Transverse colon (tissue), 4 donors: ENCODE results near the gene FMNL2. TPM values are rescaled to one million over a fixed set of nuclear protein-coding genes. Genes with fewer than 3 reads are reported as not detected.

ENCODE experiments used
- DNase-seq: peaks from one replicate; pipeline ENCODE4 v3.0.0-alpha.2; 2019
- H3K27ac ChIP-seq, 4 donors: fragments of 200-600 bp; sonication (generic); 2 replicates each; pipeline ENCODE4 v1.5.1; 2016 to 2018; ENCODE audit warnings: inconsistent platforms in 4 of 4
- H3K27me3 ChIP-seq: fragments of 200-600 bp; sonication (generic); 2 replicates; pipeline ENCODE4 v1.5.1; 2017; ENCODE audit warnings: inconsistent platforms
- H3K36me3 ChIP-seq, 4 donors: fragments of 200-600 bp; sonication (generic); 2 replicates each; pipeline ENCODE4 v1.5.1; 2017 to 2019; ENCODE audit warnings: inconsistent platforms in 4 of 4
- H3K4me1 ChIP-seq, 4 donors: fragments of 200-600 bp; sonication (generic); 2 replicates each; pipeline ENCODE4 v1.5.1; 2017 to 2020; ENCODE audit warnings: inconsistent platforms in 4 of 4
- H3K4me3 ChIP-seq, 4 donors: fragments of 200-600 bp; sonication (generic); 1 replicate in 1 of 4; 2 replicates in 3 of 4; pipeline versions ENCODE4 v1.5.1 to v1.6.1; 2017 to 2019; ENCODE audit warnings: inconsistent platforms in 4 of 4
- H3K9me3 ChIP-seq, 2 donors: fragments of 200-600 bp; sonication (generic); 2 replicates each; pipeline ENCODE4 v1.5.1; 2017 to 2019; ENCODE audit warnings: inconsistent platforms in 2 of 2
- EP300 ChIP-seq: sonication (generic); formaldehyde crosslinking; IDR thresholded peaks from one replicate; pipeline ENCODE4 v1.6.1; 2017; ENCODE audit warnings: antibody characterized with exemption, low read depth
- POLR2A ChIP-seq: fragments of 450-650 bp; IDR thresholded peaks from one replicate; pipeline ENCODE4 v1.6.1; 2016; ENCODE audit warnings: antibody characterized with exemption, mild to moderate bottlenecking, moderate library complexity
- POLR2AphosphoS5 ChIP-seq, 3 donors: sonication (generic); formaldehyde crosslinking; IDR thresholded peaks; one replicate each; pipeline ENCODE4 v1.6.1; 2016; ENCODE audit warnings: antibody characterized with exemption in 3 of 3
- WGBS, 2 donors: methylation state at CpG; one replicate each; pipeline ENCODE4 v1.1.5; 2018; ENCODE audit warnings: low coverage in 1 of 2; 5-methylcytosine and 5-hydroxymethylcytosine counted together
- in situ Hi-C, 4 donors: fragments of 200-750 bp; cut with MboI; loops; one replicate each; pipeline versions ENCODE4 v1.15.0 to v1.15.1; 2017; ENCODE audit warnings: low sequenced_read_pairs in 3 of 4, low pct_ligation_motif_present in 1 of 4, low pct_unique_long_range_greater_than_20kb in 1 of 4
- intact Hi-C: fragments of 100-400 bp; cut with DNase I; formaldehyde crosslinking; loops from one replicate; pipeline ENCODE4 v1.15.1; 2023; ENCODE audit warnings: low total_unique reads
- total RNA-seq, 4 donors: library from RNA; depleted of rRNA; stranded (reverse); fragments of >200 nt; gene quantifications; one replicate each; pipeline ENCODE4 v1.1.0, GENCODE V29; 2016
- TF ChIP-seq, protein P1 (sequence below), 5 experiments: fragments of 200-600 bp in 3 of 5; fragments of 450-650 bp in 2 of 5; sonication (generic) in 3 of 5; IDR thresholded peaks; 1 replicate in 2 of 5; 2 replicates in 3 of 5; pipeline ENCODE4 v1.5.1; 2016 to 2017; ENCODE audit warnings: antibody characterized with exemption in 5 of 5, inconsistent platforms in 3 of 5, mild to moderate bottlenecking in 2 of 5, moderate library complexity in 1 of 5

FMNL2 gene
- total RNA-seq, 4 donors from 2014 or later: 9.2 to 31.4 (median 23.9) TPM

GRCh38 chr2:152454371-152454770 is 119.4 kb downstream of the FMNL2 start:
- H3K9me3 ChIP-seq: no peaks in the 10 kb centered on the region
- DNase-seq: no peak
- H3K27ac ChIP-seq: no peak overlapping the region
- intact Hi-C loops (no loop called here), in situ Hi-C loops (no loop called here)
- WGBS, 2 donors: 85 to 86% methylated on average over 1 of the region's 1 CpG
- no peaks in the 10 kb centered on the region for H3K27me3 ChIP-seq
- no peaks in the 10 kb centered on the region for H3K4me1 ChIP-seq
- H3K4me3 ChIP-seq: no peak overlapping the region
- no peaks in the 10 kb centered on the region for H3K36me3 ChIP-seq
- no peak for TF ChIP-seq POLR2A
- TF ChIP-seq, protein P1, sequence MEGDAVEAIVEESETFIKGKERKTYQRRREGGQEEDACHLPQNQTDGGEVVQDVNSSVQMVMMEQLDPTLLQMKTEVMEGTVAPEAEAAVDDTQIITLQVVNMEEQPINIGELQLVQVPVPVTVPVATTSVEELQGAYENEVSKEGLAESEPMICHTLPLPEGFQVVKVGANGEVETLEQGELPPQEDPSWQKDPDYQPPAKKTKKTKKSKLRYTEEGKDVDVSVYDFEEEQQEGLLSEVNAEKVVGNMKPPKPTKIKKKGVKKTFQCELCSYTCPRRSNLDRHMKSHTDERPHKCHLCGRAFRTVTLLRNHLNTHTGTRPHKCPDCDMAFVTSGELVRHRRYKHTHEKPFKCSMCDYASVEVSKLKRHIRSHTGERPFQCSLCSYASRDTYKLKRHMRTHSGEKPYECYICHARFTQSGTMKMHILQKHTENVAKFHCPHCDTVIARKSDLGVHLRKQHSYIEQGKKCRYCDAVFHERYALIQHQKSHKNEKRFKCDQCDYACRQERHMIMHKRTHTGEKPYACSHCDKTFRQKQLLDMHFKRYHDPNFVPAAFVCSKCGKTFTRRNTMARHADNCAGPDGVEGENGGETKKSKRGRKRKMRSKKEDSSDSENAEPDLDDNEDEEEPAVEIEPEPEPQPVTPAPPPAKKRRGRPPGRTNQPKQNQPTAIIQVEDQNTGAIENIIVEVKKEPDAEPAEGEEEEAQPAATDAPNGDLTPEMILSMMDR (IDR thresholded peaks at IDR 0.05): no peak

GRCh38 chr2:152454960-152455359 is 120.0 kb downstream of the FMNL2 start:
- in situ Hi-C loops (no loop called here), intact Hi-C loops (no loop called here)
- Histone ChIP-seq H3K36me3 (no peaks in the 10 kb centered on the region), H3K9me3 (no peaks in the 10 kb centered on the region), H3K4me1 (no peaks in the 10 kb centered on the region), H3K27me3 (no peaks in the 10 kb centered on the region), H3K27ac (no peak overlapping the region), H3K4me3 (no peak overlapping the region)
- 52 to 56% methylated on average over 1 of the region's 1 CpG for WGBS, 2 donors
- no peak for DNase-seq
- TF ChIP-seq POLR2AphosphoS5 (IDR thresholded peaks at IDR 0.05): no peak
- TF ChIP-seq POLR2A: no peak
- no peak for TF ChIP-seq EP300

DNA sequence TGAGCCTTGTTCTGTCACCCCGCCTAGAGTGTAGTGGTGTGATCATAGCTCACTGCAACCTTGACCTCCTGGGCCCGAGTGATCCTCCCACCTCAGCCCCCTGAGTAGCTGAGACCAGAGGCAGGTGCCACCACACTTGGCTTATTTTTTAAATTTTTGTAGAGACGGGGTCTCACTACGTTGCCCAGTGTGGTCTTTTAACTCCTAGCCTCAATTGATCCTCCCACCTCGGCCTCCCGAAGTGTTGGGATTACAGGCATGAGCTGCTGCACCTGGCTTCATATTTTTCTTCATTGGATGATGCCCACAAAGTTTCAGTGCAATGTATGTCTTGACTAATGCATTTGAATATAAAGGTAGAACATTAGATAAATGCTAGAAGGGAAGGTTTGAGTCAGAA is 120.8 kb downstream of the FMNL2 start:
- H3K9me3 ChIP-seq: no peaks in the 10 kb centered on the region
- intact Hi-C loops (no loop called here), in situ Hi-C loops (no loop called here)
- 94 to 100% methylated on average over 1 to 6 of the region's 6 CpGs for WGBS, 2 donors
- DNase-seq: no peak
- H3K27me3 ChIP-seq: no peaks in the 10 kb centered on the region
- TF ChIP-seq POLR2AphosphoS5 (IDR thresholded peaks at IDR 0.05) (no peak), POLR2A (no peak), EP300 (no peak)
- TF ChIP-seq, protein P1 (IDR thresholded peaks at IDR 0.05): no peak
- H3K36me3 ChIP-seq: no peaks in the 10 kb centered on the region
- H3K4me1 ChIP-seq: no peaks in the 10 kb centered on the region
- no peak overlapping the region for H3K27ac ChIP-seq
- H3K4me3 ChIP-seq: no peak overlapping the region

DNA sequence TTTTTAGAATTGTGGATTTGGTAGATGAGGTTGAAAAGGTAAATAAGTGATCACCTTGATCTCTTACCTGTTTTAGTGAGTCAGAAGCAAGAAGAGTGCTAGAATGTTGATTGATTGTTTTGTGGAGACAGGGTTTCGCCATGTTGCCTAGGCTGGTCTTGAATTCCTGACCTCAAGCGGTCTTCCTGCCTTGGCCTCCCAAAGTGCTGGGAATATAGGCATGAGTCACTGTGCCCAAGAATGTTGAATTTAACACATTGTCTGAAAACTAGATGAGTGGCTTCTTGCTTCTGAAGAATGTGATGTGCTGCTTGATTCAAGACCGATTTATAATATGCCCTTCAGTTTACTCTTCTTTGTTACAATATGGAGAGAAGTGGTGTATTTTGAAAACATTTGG is 121.3 kb downstream of the FMNL2 start:
- no peak for DNase-seq
- in situ Hi-C loops: no loop called here
- H3K27me3 ChIP-seq: no peaks in the 10 kb centered on the region
- 90 to 98% methylated on average over 2 to 3 of the region's 3 CpGs for WGBS, 2 donors
- no peak overlapping the region for H3K4me3 ChIP-seq
- TF ChIP-seq POLR2AphosphoS5 (IDR thresholded peaks at IDR 0.05) (no peak), EP300 (no peak), POLR2A (no peak)
- TF ChIP-seq, protein P1 (IDR thresholded peaks at IDR 0.05): no peak
- H3K27ac ChIP-seq: no peak overlapping the region
- no peaks in the 10 kb centered on the region for H3K4me1 ChIP-seq
- intact Hi-C loops: no loop called here
- no peaks in the 10 kb centered on the region for H3K36me3 ChIP-seq
- no peaks in the 10 kb centered on the region for H3K9me3 ChIP-seq

GRCh38 chr2:152458441-152458940 is 123.5 kb downstream of the FMNL2 start:
- Histone ChIP-seq H3K9me3 (no peaks in the 10 kb centered on the region), H3K36me3 (no peaks in the 10 kb centered on the region), H3K27ac (no peak overlapping the region), H3K4me1 (no peaks in the 10 kb centered on the region), H3K27me3 (no peaks in the 10 kb centered on the region), H3K4me3 (no peak overlapping the region)
- 78 to 81% methylated on average over 4 to 5 of the region's 5 CpGs for WGBS, 2 donors
- intact Hi-C loops: no loop called here
- no peak for DNase-seq
- in situ Hi-C loops: no loop called here
- TF ChIP-seq EP300 (no peak), POLR2AphosphoS5 (IDR thresholded peaks at IDR 0.05) (no peak)
- TF ChIP-seq, protein P1 (IDR thresholded peaks at IDR 0.05): no peak
